Measurements from ENCODE around the gene ACE. TPM values are rescaled to one million over a fixed set of nuclear protein-coding genes. Genes with fewer than 3 reads are reported as not detected.

The ACE gene
- 10 to 100 TPM in 1 of 4 donors, 1 to 10 TPM in 3; 3.0 to 10.2 (median 7.2) TPM for total RNA-seq

- no peak for DNase-seq (ENCODE audit: low spot score in 2 of 2)
- H3K4me3 ChIP-seq (ENCODE audit: low read depth, poor library complexity, severe bottlenecking): peak within 1 kb of the TSS; percentile 36
- no peak for TF ChIP-seq POLR2A (IDR thresholded peaks at IDR 0.05)
- TF ChIP-seq, protein P1, sequence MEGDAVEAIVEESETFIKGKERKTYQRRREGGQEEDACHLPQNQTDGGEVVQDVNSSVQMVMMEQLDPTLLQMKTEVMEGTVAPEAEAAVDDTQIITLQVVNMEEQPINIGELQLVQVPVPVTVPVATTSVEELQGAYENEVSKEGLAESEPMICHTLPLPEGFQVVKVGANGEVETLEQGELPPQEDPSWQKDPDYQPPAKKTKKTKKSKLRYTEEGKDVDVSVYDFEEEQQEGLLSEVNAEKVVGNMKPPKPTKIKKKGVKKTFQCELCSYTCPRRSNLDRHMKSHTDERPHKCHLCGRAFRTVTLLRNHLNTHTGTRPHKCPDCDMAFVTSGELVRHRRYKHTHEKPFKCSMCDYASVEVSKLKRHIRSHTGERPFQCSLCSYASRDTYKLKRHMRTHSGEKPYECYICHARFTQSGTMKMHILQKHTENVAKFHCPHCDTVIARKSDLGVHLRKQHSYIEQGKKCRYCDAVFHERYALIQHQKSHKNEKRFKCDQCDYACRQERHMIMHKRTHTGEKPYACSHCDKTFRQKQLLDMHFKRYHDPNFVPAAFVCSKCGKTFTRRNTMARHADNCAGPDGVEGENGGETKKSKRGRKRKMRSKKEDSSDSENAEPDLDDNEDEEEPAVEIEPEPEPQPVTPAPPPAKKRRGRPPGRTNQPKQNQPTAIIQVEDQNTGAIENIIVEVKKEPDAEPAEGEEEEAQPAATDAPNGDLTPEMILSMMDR (IDR thresholded peaks at IDR 0.05): no peak
- 0 to 1% methylated on average over 7 to 23 of the region's 78 CpGs for WGBS, 2 donors
- intact Hi-C loops (cut with DNase I; ENCODE audit: low total_unique reads): loop anchor here (5.0 kb wide), 1 partner anchor 40 kb away; no protein-coding TSS in a partner anchor
Measured at GRCh38 chr17:63476854-63477479, at the start of gene ACE. Gene ACE (plus strand): TSS chr17:63477061. CDS start chr17:63477095, 34 bp downstream.

- no peak for DNase-seq (ENCODE audit: low spot score in 2 of 2)
- TF ChIP-seq, protein P1 (IDR thresholded peaks at IDR 0.05): no peak
- TF ChIP-seq POLR2A (IDR thresholded peaks at IDR 0.05): no peak
- no peak overlapping the region for H3K4me3 ChIP-seq (ENCODE audit: low read depth, poor library complexity, severe bottlenecking)
- WGBS, 2 donors: 89 to 91% methylated on average over 7 of the region's 7 CpGs
- intact Hi-C loops (cut with DNase I; ENCODE audit: low total_unique reads): loop anchor here (5.0 kb wide), 1 partner anchor 183 kb away; no protein-coding TSS in a partner anchor
Measured at GRCh38 chr17:63429766-63430165, 47.1 kb upstream of the ACE start.

DNA sequence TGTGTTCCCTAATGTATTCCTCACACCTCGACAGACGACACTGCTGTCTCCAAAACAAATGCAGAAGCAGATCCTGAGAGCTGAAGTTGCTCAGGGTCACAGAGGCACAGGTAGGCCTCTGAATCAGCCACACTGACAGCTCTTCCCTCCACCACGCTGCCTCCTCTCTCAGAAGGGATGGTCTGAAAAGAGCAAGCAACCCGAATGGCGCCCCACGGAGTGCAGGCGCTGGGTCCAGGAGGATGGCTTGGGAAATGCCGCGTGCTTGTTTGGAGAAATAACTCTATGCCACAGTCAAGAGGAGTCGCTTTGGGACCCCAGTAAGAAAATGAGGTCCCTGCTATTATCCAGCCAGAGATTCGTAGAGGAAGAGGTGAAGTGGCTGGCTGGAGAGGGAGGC lies 46.6 kb upstream of the ACE start:
- intact Hi-C loops (cut with DNase I; ENCODE audit: low total_unique reads): no loop called here
- WGBS, 2 donors: 86 to 88% methylated on average over 11 of the region's 11 CpGs
- H3K4me3 ChIP-seq (ENCODE audit: low read depth, poor library complexity, severe bottlenecking): no peak overlapping the region
- TF ChIP-seq, protein P1 (IDR thresholded peaks at IDR 0.05): no peak
- no peak for TF ChIP-seq POLR2A (IDR thresholded peaks at IDR 0.05)
- no peak for DNase-seq (ENCODE audit: low spot score in 2 of 2)

GRCh38 chr17:63431618-63431938 lies 45.3 kb upstream of the ACE start:
- DNase-seq (ENCODE audit: low spot score in 2 of 2): no peak
- intact Hi-C loops (cut with DNase I; ENCODE audit: low total_unique reads): no loop called here
- 88 to 92% methylated on average over 7 of the region's 7 CpGs for WGBS, 2 donors
- no peak overlapping the region for H3K4me3 ChIP-seq (ENCODE audit: low read depth, poor library complexity, severe bottlenecking)
- TF ChIP-seq POLR2A (IDR thresholded peaks at IDR 0.05): no peak
- TF ChIP-seq, protein P1 (IDR thresholded peaks at IDR 0.05): no peak

DNA sequence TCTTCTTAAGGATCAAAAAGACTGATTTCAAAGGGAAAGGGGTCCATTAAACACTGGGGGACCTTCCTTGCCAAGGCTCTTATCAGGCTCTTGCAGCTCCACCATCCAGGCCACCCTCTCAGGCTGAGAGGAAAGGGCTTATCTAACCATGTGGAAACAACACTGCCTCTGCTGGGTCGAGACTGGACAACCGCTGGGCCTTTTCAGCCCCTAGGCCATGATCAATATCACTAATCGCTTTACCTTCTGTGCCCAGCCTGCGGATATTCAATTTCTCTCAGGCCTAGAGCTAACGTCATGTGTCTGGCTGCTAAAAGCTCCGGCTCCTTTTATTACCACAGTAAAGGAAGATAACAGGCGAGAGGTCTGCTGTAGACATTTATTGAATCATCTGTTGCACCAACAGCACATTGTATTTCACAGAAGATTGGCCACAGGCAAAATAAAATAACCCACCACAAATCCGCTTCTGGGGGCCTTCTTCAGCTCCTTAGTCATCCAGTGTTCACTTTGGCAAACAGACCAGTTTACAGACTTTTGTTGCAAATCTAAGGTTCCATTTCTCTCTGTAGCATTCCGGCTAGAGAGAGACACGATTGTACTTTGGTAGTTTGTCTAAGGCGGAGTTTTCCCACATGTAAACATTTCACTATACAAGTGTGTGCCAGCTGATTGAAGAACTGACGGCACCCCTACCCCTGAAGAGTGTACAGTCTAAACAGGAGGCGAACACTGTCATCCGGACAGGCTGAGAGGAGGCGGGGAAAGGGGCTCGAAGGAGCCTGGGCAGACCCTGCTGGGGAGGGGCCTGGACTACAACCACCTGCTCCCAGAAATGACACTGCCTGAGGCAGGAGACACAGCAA lies 44.7 kb upstream of the ACE start:
- intact Hi-C loops (cut with DNase I; ENCODE audit: low total_unique reads): no loop called here
- no peak overlapping the region for H3K4me3 ChIP-seq (ENCODE audit: low read depth, poor library complexity, severe bottlenecking)

More for the DNA sequence above, 44.7 kb upstream of the ACE start:
- TF ChIP-seq, protein P1 (IDR thresholded peaks at IDR 0.05): no peak
- no peak for TF ChIP-seq POLR2A (IDR thresholded peaks at IDR 0.05)
- 74 to 78% methylated on average over 16 of the region's 16 CpGs for WGBS, 2 donors
- DNase-seq (ENCODE audit: low spot score in 2 of 2): no peak

Measured in lower leg skin (tissue), 4 donors.